NCI-H146 treated with DMSO at 0.1 percent for 48 hours (cell line): ENCODE results near the gene HEBP2.

Source experiments
- DNase-seq: peaks from one replicate; lab custom pipeline; 2025; ENCODE audit not compliant: unreplicated experiment; lab: John Stamatoyannopoulos, UW

Gene HEBP2

GRCh38 chr6:138397128-138398122 lies 6.6 kb upstream of the HEBP2 start:
- DNase-seq: no peak

GRCh38 chr6:138400326-138400725 lies 3.7 kb upstream of the HEBP2 start:
- no peak for DNase-seq

GRCh38 chr6:138401960-138402837 lies 1.8 kb upstream of the HEBP2 start:
- DNase-seq: no peak

- DNase-seq: no peak
Observed at GRCh38 chr6:138402838-138403187, 1.2 kb upstream of the HEBP2 start.

- DNase-seq: peak; percentile 65
Observed at GRCh38 chr6:138403324-138403800, 661 bp upstream of the HEBP2 start.

- no peak for DNase-seq
Observed at GRCh38 chr6:138404666-138405337, 779 bp downstream of the HEBP2 start.

- no peak for DNase-seq
Observed at GRCh38 chr6:138405816-138406413, 1.9 kb downstream of the HEBP2 start.

GRCh38 chr6:138406443-138406842 lies 2.4 kb downstream of the HEBP2 start:
- DNase-seq: no peak

GRCh38 chr6:138410048-138410735 lies 6.2 kb downstream of the HEBP2 start:
- no peak for DNase-seq

- DNase-seq: no peak
Observed at GRCh38 chr6:138410972-138411880, 7.2 kb downstream of the HEBP2 start.

GRCh38 chr6:138415125-138415524 lies 11.1 kb downstream of the HEBP2 start:
- no peak for DNase-seq

GRCh38 chr6:138416206-138416605 lies 12.2 kb downstream of the HEBP2 start:
- DNase-seq: no peak

- DNase-seq: peak; percentile 59
Observed at GRCh38 chr6:138417493-138418117, 13.6 kb downstream of the HEBP2 start.

GRCh38 chr6:138418118-138418742 lies 14.2 kb downstream of the HEBP2 start:
- DNase-seq: no peak

- DNase-seq: no peak
Observed at GRCh38 chr6:138419766-138420165, 15.7 kb downstream of the HEBP2 start.

GRCh38 chr6:138420356-138420755 lies 16.3 kb downstream of the HEBP2 start:
- no peak for DNase-seq

GRCh38 chr6:138421089-138421488 lies 17.1 kb downstream of the HEBP2 start:
- no peak for DNase-seq

- DNase-seq: no peak
Observed at GRCh38 chr6:138421608-138422007, 17.6 kb downstream of the HEBP2 start.
